Activated naive CD8-positive, alpha-beta T cell treated with anti-CD3 and anti-CD28 coated beads, Interleukin-2, amount 10 ng/mL, durations not matched to agents 7 days and 5 days (primary cell): ENCODE results near the gene APOBEC2. TPM values are rescaled to one million over a fixed set of nuclear protein-coding genes. Genes with fewer than 3 reads are reported as not detected.
"Not testable (repeated sequence)": the region's sequence is repeated elsewhere in the genome, so short reads cannot be mapped to it uniquely, and the experiment has no call there.

Source experiments
- ATAC-seq: fragments of 150-1000 bp; cut with Tn5 transposase; one replicate; pipeline ENCODE4 v1.10.0; 2021; ENCODE audit warnings: low read depth, moderate library complexity
- POLR2A ChIA-PET: fragments of 350-600 bp; sonication (Branson Sonifier 250); formaldehyde crosslinking; loops from one replicate; lab custom pipeline; 2021; ENCODE audit warnings: antibody characterized with exemption; lab: Charles Lee
- DNase-seq: peaks from one replicate; pipeline ENCODE4 v3.0.0; 2021
- H3K27ac Mint-ChIP-seq: one replicate; pipeline ENCODE4 v1.8.0; 2022; ENCODE audit warnings: mild to moderate bottlenecking, mixed read lengths
- H3K27me3 Mint-ChIP-seq: one replicate; pipeline ENCODE4 v1.8.0; 2022; ENCODE audit warnings: mild to moderate bottlenecking, moderate library complexity, mixed read lengths
- H3K36me3 Mint-ChIP-seq: one replicate; pipeline ENCODE4 v1.8.0; 2021; ENCODE audit warnings: mild to moderate bottlenecking, mixed read lengths
- H3K4me1 Mint-ChIP-seq: one replicate; pipeline ENCODE4 v1.8.0; 2021; ENCODE audit warnings: mixed read lengths
- H3K4me3 Mint-ChIP-seq: one replicate; pipeline ENCODE4 v1.8.0; 2022; ENCODE audit warnings: mild to moderate bottlenecking, moderate library complexity, mixed read lengths
- H3K9me3 Mint-ChIP-seq: one replicate; pipeline ENCODE4 v1.8.0; 2021; ENCODE audit warnings: mixed read lengths
- total RNA-seq, 2 experiments: library from RNA; stranded (reverse); gene quantifications; one replicate each; pipeline ENCODE4 v1.2.3, GENCODE V29; 2021

Gene APOBEC2
- not detected for total RNA-seq

GRCh38 chr6:41053041-41053440, at the start of gene APOBEC2:
TSS of gene APOBEC2 (plus strand) at chr6:41053202. CDS start at chr6:41053348, 146 bp downstream.
- H3K4me1 Mint-ChIP-seq = peaks cover 16% of the 10 kb centered on the region
- no peaks in the 10 kb centered on the region for H3K27me3 Mint-ChIP-seq
- peak within 1 kb of the TSS; percentile 6 for H3K4me3 Mint-ChIP-seq
- POLR2A ChIA-PET = interaction anchor here (1.2 to 1.5 kb wide), 2 partner anchors 22 to 25 kb away, joined by 3 to 5 read pairs; no protein-coding TSS in a partner anchor
- no peak for ATAC-seq
- H3K36me3 Mint-ChIP-seq = peaks cover 11% of the 10 kb centered on the region
- no peak for DNase-seq
- H3K27ac Mint-ChIP-seq = peak within 1 kb of the TSS; percentile 84
- no peaks in the 10 kb centered on the region for H3K9me3 Mint-ChIP-seq

GRCh38 chr6:41006217-41006616, 46.8 kb upstream of the APOBEC2 start:
- POLR2A ChIA-PET = interaction anchor here (0.7 kb wide), 1 partner anchor 55 kb away, joined by 6 read pairs; no protein-coding TSS in a partner anchor
- not testable (repeated sequence) for H3K27ac Mint-ChIP-seq, H3K4me3 Mint-ChIP-seq, H3K4me1 Mint-ChIP-seq, H3K9me3 Mint-ChIP-seq, H3K36me3 Mint-ChIP-seq
- ATAC-seq (peak; percentile 84), DNase-seq (peak; percentile 53)
- H3K27me3 Mint-ChIP-seq = peaks cover 34% of the 10 kb centered on the region

GRCh38 chr6:41006980-41007379, 46.0 kb upstream of the APOBEC2 start:
- H3K9me3 Mint-ChIP-seq, H3K4me1 Mint-ChIP-seq, DNase-seq, H3K4me3 Mint-ChIP-seq, H3K27ac Mint-ChIP-seq, H3K36me3 Mint-ChIP-seq, ATAC-seq: not testable (repeated sequence)
- POLR2A ChIA-PET = interaction anchor here (0.7 kb wide), 1 partner anchor 54 kb away, joined by 6 read pairs; no protein-coding TSS in a partner anchor
- H3K27me3 Mint-ChIP-seq = peaks cover 27% of the 10 kb centered on the region

GRCh38 chr6:41008011-41008410, 45.0 kb upstream of the APOBEC2 start:
- Mint-ChIP-seq H3K27ac (no peak overlapping the region), H3K36me3 (no peaks in the 10 kb centered on the region), H3K4me3 (no peak overlapping the region), H3K4me1 (peaks cover 8% of the 10 kb centered on the region), H3K9me3 (no peaks in the 10 kb centered on the region), H3K27me3 (peaks cover 22% of the 10 kb centered on the region)
- POLR2A ChIA-PET = no interaction called here
- DNase-seq = no peak
- ATAC-seq = no peak

- Mint-ChIP-seq H3K36me3 (no peaks in the 10 kb centered on the region), H3K4me1 (peaks cover 8% of the 10 kb centered on the region), H3K27me3 (peaks cover 14% of the 10 kb centered on the region), H3K4me3 (no peak overlapping the region), H3K27ac (no peak overlapping the region), H3K9me3 (no peaks in the 10 kb centered on the region)
- ATAC-seq = no peak
- no peak for DNase-seq
- POLR2A ChIA-PET = no interaction called here
Measured at GRCh38 chr6:41009669-41010068, 43.3 kb upstream of the APOBEC2 start.

- Mint-ChIP-seq H3K27ac (no peak overlapping the region), H3K9me3 (peaks cover 1% of the 10 kb centered on the region), H3K4me3 (no peak overlapping the region), H3K36me3 (no peaks in the 10 kb centered on the region), H3K27me3 (peaks cover 2% of the 10 kb centered on the region), H3K4me1 (peaks cover 2% of the 10 kb centered on the region)
- DNase-seq (no peak), ATAC-seq (no peak)
- POLR2A ChIA-PET = no interaction called here
Measured at GRCh38 chr6:41011673-41012072, 41.3 kb upstream of the APOBEC2 start.

GRCh38 chr6:41013466-41014153, 39.4 kb upstream of the APOBEC2 start:
- Mint-ChIP-seq H3K4me1 (peaks cover 2% of the 10 kb centered on the region), H3K36me3 (no peaks in the 10 kb centered on the region)

GRCh38 chr6:41014780-41015179, 38.2 kb upstream of the APOBEC2 start:
- H3K36me3 Mint-ChIP-seq = no peaks in the 10 kb centered on the region
- peaks cover 1% of the 10 kb centered on the region for H3K9me3 Mint-ChIP-seq
- peaks cover 2% of the 10 kb centered on the region for H3K27me3 Mint-ChIP-seq
- no peak overlapping the region for H3K27ac Mint-ChIP-seq
- no peak for ATAC-seq
- POLR2A ChIA-PET = interaction anchor here (1.3 kb wide), 1 partner anchor 13 kb away, joined by 4 read pairs; no protein-coding TSS in a partner anchor
- peaks cover 2% of the 10 kb centered on the region for H3K4me1 Mint-ChIP-seq
- no peak overlapping the region for H3K4me3 Mint-ChIP-seq
- no peak for DNase-seq

More at GRCh38 chr6:41013466-41014153, 39.4 kb upstream of the APOBEC2 start:
- Mint-ChIP-seq H3K27ac (no peak overlapping the region), H3K4me3 (no peak overlapping the region), H3K27me3 (peaks cover 2% of the 10 kb centered on the region), H3K9me3 (peaks cover 1% of the 10 kb centered on the region)
- POLR2A ChIA-PET = no interaction called here
- DNase-seq = no peak
- ATAC-seq = no peak

GRCh38 chr6:41015860-41016259, 37.1 kb upstream of the APOBEC2 start:
- not testable (repeated sequence) for DNase-seq, ATAC-seq, H3K9me3 Mint-ChIP-seq, H3K27ac Mint-ChIP-seq, H3K27me3 Mint-ChIP-seq, H3K4me3 Mint-ChIP-seq, H3K36me3 Mint-ChIP-seq, H3K4me1 Mint-ChIP-seq
- POLR2A ChIA-PET = interaction anchor here (1.3 kb wide), 1 partner anchor 12 kb away, joined by 4 read pairs; no protein-coding TSS in a partner anchor

- H3K27me3 Mint-ChIP-seq = peaks cover 2% of the 10 kb centered on the region
- POLR2A ChIA-PET = no interaction called here
- ATAC-seq (no peak), DNase-seq (no peak)
- no peaks in the 10 kb centered on the region for H3K36me3 Mint-ChIP-seq
- H3K27ac Mint-ChIP-seq = no peak overlapping the region
- H3K4me1 Mint-ChIP-seq = peaks cover 2% of the 10 kb centered on the region
- H3K4me3 Mint-ChIP-seq = no peak overlapping the region
- peaks cover 1% of the 10 kb centered on the region for H3K9me3 Mint-ChIP-seq
Measured at GRCh38 chr6:41017663-41018062, 35.3 kb upstream of the APOBEC2 start.

GRCh38 chr6:41021832-41022231, 31.2 kb upstream of the APOBEC2 start:
- Mint-ChIP-seq H3K36me3 (no peaks in the 10 kb centered on the region), H3K27me3 (no peaks in the 10 kb centered on the region), H3K9me3 (no peaks in the 10 kb centered on the region), H3K4me3 (no peak overlapping the region), H3K27ac (no peak overlapping the region), H3K4me1 (peaks cover 1% of the 10 kb centered on the region)
- ATAC-seq = no peak
- DNase-seq = no peak
- POLR2A ChIA-PET = no interaction called here

- POLR2A ChIA-PET = no interaction called here
- Mint-ChIP-seq H3K9me3 (no peaks in the 10 kb centered on the region), H3K36me3 (no peaks in the 10 kb centered on the region), H3K27ac (no peak overlapping the region), H3K27me3 (no peaks in the 10 kb centered on the region), H3K4me1 (peaks cover 5% of the 10 kb centered on the region), H3K4me3 (no peak overlapping the region)
- DNase-seq (no peak), ATAC-seq (no peak)
Measured at GRCh38 chr6:41022294-41022693, 30.7 kb upstream of the APOBEC2 start.

GRCh38 chr6:41023114-41023513, 29.9 kb upstream of the APOBEC2 start:
- Mint-ChIP-seq H3K27ac (no peak overlapping the region), H3K4me1 (peaks cover 11% of the 10 kb centered on the region), H3K4me3 (no peak overlapping the region), H3K27me3 (no peaks in the 10 kb centered on the region), H3K36me3 (no peaks in the 10 kb centered on the region), H3K9me3 (no peaks in the 10 kb centered on the region)
- POLR2A ChIA-PET = no interaction called here
- DNase-seq = no peak
- no peak for ATAC-seq

GRCh38 chr6:41025966-41026530, 27.0 kb upstream of the APOBEC2 start:
- no peak for ATAC-seq
- Mint-ChIP-seq H3K9me3 (no peaks in the 10 kb centered on the region), H3K27me3 (no peaks in the 10 kb centered on the region), H3K4me3 (peak overlapping the region; percentile 6), H3K4me1 (peaks cover 20% of the 10 kb centered on the region), H3K36me3 (no peaks in the 10 kb centered on the region), H3K27ac (no peak overlapping the region)
- DNase-seq = no peak
- POLR2A ChIA-PET = no interaction called here
